ENCODE results near the gene WNK2. TPM values are rescaled to one million over a fixed set of nuclear protein-coding genes. Genes with fewer than 3 reads are reported as not detected.

WNK2 gene
- total RNA-seq, 1 experiment from 2014 or later = 69.4 TPM

- no peak overlapping the region for H2BK5ac ChIP-seq (ENCODE audit: insufficient read length, low read length)
- H2AK5ac ChIP-seq (ENCODE audit: insufficient read length, low read length) = no peak overlapping the region
These were observed 36.7 kb downstream of the WNK2 start for GRCh38 chr9:93220627-93221026.

More at GRCh38 chr9:93220627-93221026, 36.7 kb downstream of the WNK2 start:
- DNase-seq = no peak
- no peak overlapping the region for H3K4ac ChIP-seq (ENCODE audit: low read depth, low read length)
- H2BK15ac ChIP-seq (ENCODE audit: low read depth, low read length) = no peak overlapping the region
- H2AFZ ChIP-seq (ENCODE audit: low read length) = no peak overlapping the region
- no peak overlapping the region for H3K56ac ChIP-seq (ENCODE audit: insufficient read length, low read depth, low read length)
- TF ChIP-seq CTCF (conservative IDR thresholded peaks at IDR 0.05) = no peak
- no peak overlapping the region for H2BK12ac ChIP-seq (ENCODE audit: insufficient read length, low read depth, low read length)
- Mint-ChIP-seq H3K4me1 (peaks cover 15 to 18% of the 10 kb centered on the region in 2 experiments), H3K9me3 (peaks cover 2% of the 10 kb centered on the region in 2 experiments), H3K4me3 (no peak overlapping the region), H3K27ac (no peak overlapping the region), H3K36me3 (ENCODE audit: insufficient read depth in 1 of 3, low read depth in 3 of 3) (peaks cover 1 to 3% (median 3%) of the 10 kb centered on the region in 3 experiments; a peak in 6 of 7 replicates), H3K27me3 (ENCODE audit: low read depth) (no peaks in the 10 kb centered on the region)
- no peaks in the 10 kb centered on the region for H3K79me2 ChIP-seq (ENCODE audit: insufficient read depth, low read length)
- no peaks in the 10 kb centered on the region for H4K20me1 ChIP-seq (ENCODE audit: control insufficient read depth, insufficient read depth, insufficient read length)
- no peak overlapping the region for H3K18ac ChIP-seq (ENCODE audit: insufficient read length, low read depth, low read length)
- no peaks in the 10 kb centered on the region for H3K9me3 ChIP-seq (ENCODE audit: control insufficient read depth, low read depth, low read length)
- no peak overlapping the region for H2BK120ac ChIP-seq (ENCODE audit: low read depth, low read length, poor library complexity, severe bottlenecking)
- H3K23ac ChIP-seq (ENCODE audit: insufficient read length, low read depth, low read length) = no peak overlapping the region
- H4K8ac ChIP-seq (replicated peaks; ENCODE audit: insufficient read length, low read depth, low read length) = no peak overlapping the region
- no peak overlapping the region for H3K14ac ChIP-seq (ENCODE audit: insufficient read depth, low read length)
- peaks cover 3% of the 10 kb centered on the region; the same call in 1 of the 2 replicates for H3K4me1 ChIP-seq (ENCODE audit: insufficient read depth, low read length)
- H3K79me1 ChIP-seq (ENCODE audit: insufficient read depth, low read depth, low read length, poor library complexity, severe bottlenecking) = no peaks in the 10 kb centered on the region
- H3K27ac ChIP-seq (ENCODE audit: insufficient read length, low read depth, low read length) = no peak overlapping the region
- H3K4me2 ChIP-seq (ENCODE audit: insufficient read depth, insufficient read length, low read length) = no peak overlapping the region
- H4K91ac ChIP-seq (ENCODE audit: insufficient read length, low read depth, low read length) = no peak overlapping the region
- H3K27me3 ChIP-seq (ENCODE audit: insufficient read depth, low read length) = no peaks in the 10 kb centered on the region
- no peak overlapping the region for H4K5ac ChIP-seq (ENCODE audit: insufficient read length, low read depth, low read length)
- no peak overlapping the region for H3K9ac ChIP-seq (ENCODE audit: extremely low read depth, insufficient read length, low read length)
- no peak overlapping the region for H2BK20ac ChIP-seq (ENCODE audit: low read depth, low read length, poor library complexity, severe bottlenecking)
- no peak overlapping the region for H3T11ph ChIP-seq (ENCODE audit: low read length)
- WGBS (ENCODE audit: extremely low coverage, insufficient read length, low lambda C conversion rate) = no CpG with 5 or more reads among the region's 4 CpGs
- no peaks in the 10 kb centered on the region for H3K23me2 ChIP-seq (ENCODE audit: insufficient read length, low read depth, low read length, poor library complexity, severe bottlenecking)

Data from H9 (cell line).